CD4-positive, alpha-beta T cell treated with Interleukin-1 beta for 1 hour (primary cell): ENCODE measurements around the gene AJM1.

Experiments used
- DNase-seq, 2 donors: peaks; one replicate each; pipeline ENCODE4 v3.0.0-alpha.2; 2020 to 2022

Gene AJM1

GRCh38 chr9:136845465-136846260, 3.4 kb downstream of the AJM1 start:
- DNase-seq = no peak

- DNase-seq = no peak
Measured at GRCh38 chr9:136846376-136847087, 4.3 kb downstream of the AJM1 start.

- no peak for DNase-seq
Measured at GRCh38 chr9:136847088-136847825, 5.0 kb downstream of the AJM1 start.

GRCh38 chr9:136847826-136848392, 5.6 kb downstream of the AJM1 start:
- DNase-seq = peak; percentile 71 to 75

GRCh38 chr9:136848393-136849037, 6.2 kb downstream of the AJM1 start:
- peak in 1 of 2 donors; percentile 39 for DNase-seq

- DNase-seq = peak; percentile 97
Measured at GRCh38 chr9:136849038-136849959, 7.0 kb downstream of the AJM1 start, which contains the start of gene PHPT1. Gene PHPT1 (plus strand): TSS chr9:136849409. CDS start chr9:136849431, 22 bp downstream.

- DNase-seq = no peak
Measured at GRCh38 chr9:136849960-136850865, 7.9 kb downstream of the AJM1 start.

GRCh38 chr9:136850866-136851775, 8.8 kb downstream of the AJM1 start:
- DNase-seq = no peak

GRCh38 chr9:136851941-136852663, 9.8 kb downstream of the AJM1 start, which contains the start of gene MAMDC4:
Gene MAMDC4 (plus strand): TSS chr9:136852346. CDS start chr9:136852417, 71 bp downstream.
- DNase-seq = no peak

GRCh38 chr9:136852664-136853595, 10.7 kb downstream of the AJM1 start:
- DNase-seq = no peak

GRCh38 chr9:136853596-136854112, 11.4 kb downstream of the AJM1 start:
- DNase-seq = no peak

- no peak for DNase-seq
Measured at GRCh38 chr9:136854113-136854841, 12.0 kb downstream of the AJM1 start.

- DNase-seq = no peak
Measured at GRCh38 chr9:136854842-136855460, 12.7 kb downstream of the AJM1 start.

GRCh38 chr9:136855461-136856078, 13.3 kb downstream of the AJM1 start:
- no peak for DNase-seq

GRCh38 chr9:136856079-136856476, 13.8 kb downstream of the AJM1 start:
- DNase-seq = no peak
